ENCODE results near the gene ADCY7. TPM values are rescaled to one million over a fixed set of nuclear protein-coding genes. Genes with fewer than 3 reads are reported as not detected.

ADCY7 gene
- total RNA-seq, 6 experiments from 2014 or later: 32.7 to 48.1 (median 41.9) TPM

DNA sequence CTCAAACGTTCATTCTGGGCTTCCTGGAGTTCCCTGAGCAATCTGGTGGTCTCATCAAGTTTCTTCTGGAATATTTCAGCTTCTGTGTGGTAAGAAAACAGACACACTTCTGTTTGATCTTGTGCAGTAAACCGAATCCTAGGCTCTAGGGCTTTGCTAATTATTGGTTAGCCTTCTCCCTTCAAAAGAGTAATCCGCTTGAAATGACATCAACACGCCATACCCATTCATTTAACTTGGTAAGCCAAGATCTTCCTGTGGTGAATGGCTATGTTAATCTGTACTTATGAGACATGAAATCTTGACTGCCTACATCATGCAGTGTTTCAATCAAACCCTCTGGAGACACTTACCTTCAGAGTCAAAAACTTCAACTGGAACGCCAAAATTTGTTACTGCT is 54.0 kb downstream of the ADCY7 start:
- TF ChIP-seq, protein P1, sequence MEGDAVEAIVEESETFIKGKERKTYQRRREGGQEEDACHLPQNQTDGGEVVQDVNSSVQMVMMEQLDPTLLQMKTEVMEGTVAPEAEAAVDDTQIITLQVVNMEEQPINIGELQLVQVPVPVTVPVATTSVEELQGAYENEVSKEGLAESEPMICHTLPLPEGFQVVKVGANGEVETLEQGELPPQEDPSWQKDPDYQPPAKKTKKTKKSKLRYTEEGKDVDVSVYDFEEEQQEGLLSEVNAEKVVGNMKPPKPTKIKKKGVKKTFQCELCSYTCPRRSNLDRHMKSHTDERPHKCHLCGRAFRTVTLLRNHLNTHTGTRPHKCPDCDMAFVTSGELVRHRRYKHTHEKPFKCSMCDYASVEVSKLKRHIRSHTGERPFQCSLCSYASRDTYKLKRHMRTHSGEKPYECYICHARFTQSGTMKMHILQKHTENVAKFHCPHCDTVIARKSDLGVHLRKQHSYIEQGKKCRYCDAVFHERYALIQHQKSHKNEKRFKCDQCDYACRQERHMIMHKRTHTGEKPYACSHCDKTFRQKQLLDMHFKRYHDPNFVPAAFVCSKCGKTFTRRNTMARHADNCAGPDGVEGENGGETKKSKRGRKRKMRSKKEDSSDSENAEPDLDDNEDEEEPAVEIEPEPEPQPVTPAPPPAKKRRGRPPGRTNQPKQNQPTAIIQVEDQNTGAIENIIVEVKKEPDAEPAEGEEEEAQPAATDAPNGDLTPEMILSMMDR (IDR thresholded peaks at IDR 0.05): no peak
- Mint-ChIP-seq H3K36me3 (ENCODE audit: low read depth) (peaks cover 21% of the 10 kb centered on the region), H3K27ac (no peak overlapping the region), H3K9me3 (no peaks in the 10 kb centered on the region), H3K27me3 (ENCODE audit: insufficient read depth) (no peaks in the 10 kb centered on the region; the same call in 1 of the 2 replicates), H3K4me3 (no peak overlapping the region), H3K4me1 (ENCODE audit: low read depth) (peaks cover 18% of the 10 kb centered on the region)
- no peak for DNase-seq

DNA sequence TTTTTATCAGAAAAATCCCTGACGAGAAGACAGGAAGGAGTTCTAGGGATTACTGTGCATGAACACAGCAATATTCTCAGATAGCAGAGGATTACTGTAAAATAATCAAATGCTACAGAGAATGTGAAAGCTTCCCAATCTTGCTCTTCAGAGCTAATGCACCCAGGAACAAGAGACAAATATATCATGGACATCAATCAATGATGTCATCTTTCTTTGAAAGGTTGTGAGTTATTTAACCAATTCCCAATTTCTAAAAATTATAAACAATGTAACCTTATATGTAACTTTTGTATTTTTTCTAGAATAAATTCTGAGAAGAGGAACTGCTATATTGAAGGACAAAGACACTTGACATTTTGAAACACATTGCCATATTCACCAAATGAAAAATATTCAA is 56.0 kb downstream of the ADCY7 start:
- Mint-ChIP-seq H3K4me3 (no peak overlapping the region), H3K9me3 (no peaks in the 10 kb centered on the region), H3K27me3 (ENCODE audit: insufficient read depth) (no peaks in the 10 kb centered on the region; the same call in 1 of the 2 replicates), H3K27ac (no peak overlapping the region), H3K4me1 (ENCODE audit: low read depth) (peaks cover 18% of the 10 kb centered on the region), H3K36me3 (ENCODE audit: low read depth) (peaks cover 21% of the 10 kb centered on the region)
- DNase-seq: no peak
- TF ChIP-seq, protein P1 (IDR thresholded peaks at IDR 0.05): no peak

DNA sequence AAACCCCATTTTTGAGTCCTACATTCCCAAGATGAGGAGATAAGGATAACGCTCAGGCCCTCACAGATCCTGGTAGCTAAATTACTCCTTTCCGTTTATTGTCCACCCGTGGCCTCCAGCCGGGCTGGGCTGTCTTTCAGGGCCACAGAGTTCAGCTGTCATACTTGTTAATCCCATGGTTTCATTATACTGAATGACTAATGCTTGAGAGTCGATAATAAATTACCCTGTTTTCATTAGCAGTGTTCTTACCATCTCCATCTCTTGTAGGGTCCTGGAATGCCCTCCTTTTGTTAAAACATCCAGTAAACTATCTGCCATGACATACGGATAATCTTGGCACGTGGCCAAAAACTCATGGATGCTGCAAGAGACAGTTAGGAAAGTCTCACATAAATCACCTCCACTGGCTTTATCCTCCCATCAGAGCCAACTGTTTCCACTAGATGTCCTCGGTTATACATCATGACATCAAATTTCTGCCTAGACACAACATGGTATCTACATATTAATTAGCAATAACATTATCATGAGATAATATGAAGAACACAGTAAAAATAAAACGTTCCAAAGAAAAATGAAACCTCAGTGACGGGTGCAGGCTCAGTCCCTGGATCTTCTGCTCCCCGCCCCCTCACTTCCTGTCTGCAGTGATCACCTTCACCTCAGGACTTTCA is 57.1 kb downstream of the ADCY7 start:
- Mint-ChIP-seq H3K4me1 (ENCODE audit: low read depth) (peaks cover 18% of the 10 kb centered on the region), H3K4me3 (peak overlapping the region; percentile 4; the same call in 1 of the 2 replicates), H3K27me3 (ENCODE audit: insufficient read depth) (no peaks in the 10 kb centered on the region; the same call in none of the 2 replicates), H3K9me3 (no peaks in the 10 kb centered on the region), H3K36me3 (ENCODE audit: low read depth) (peaks cover 20% of the 10 kb centered on the region), H3K27ac (peak overlapping the region; percentile 76)
- TF ChIP-seq, protein P1 (IDR thresholded peaks at IDR 0.05): peak; percentile 65
- peak; percentile 60 for DNase-seq

DNA sequence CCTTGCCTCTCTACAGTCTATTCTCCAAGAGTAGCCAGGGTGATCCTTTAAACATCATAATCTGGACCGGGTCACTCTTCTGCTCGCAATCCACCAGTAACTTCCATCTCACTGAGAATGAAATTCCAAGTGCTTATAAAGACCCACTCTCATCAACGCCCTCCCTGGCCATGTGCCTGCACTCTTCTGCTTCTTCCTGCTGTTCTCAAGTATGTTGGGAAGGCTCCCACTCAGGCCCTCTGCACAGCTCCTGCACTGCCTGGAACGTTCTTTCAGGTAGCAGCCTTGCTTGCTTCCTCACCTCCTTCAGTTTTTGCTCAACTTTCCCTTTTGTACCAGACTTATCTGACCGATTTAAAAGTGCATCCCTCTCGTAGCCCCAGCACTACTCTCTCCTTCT is 58.0 kb downstream of the ADCY7 start:
- no peak overlapping the region for H3K27ac Mint-ChIP-seq
- no peaks in the 10 kb centered on the region; the same call in none of the 2 replicates for H3K27me3 Mint-ChIP-seq (ENCODE audit: insufficient read depth)
- peaks cover 18% of the 10 kb centered on the region for H3K36me3 Mint-ChIP-seq (ENCODE audit: low read depth)
- H3K4me3 Mint-ChIP-seq: no peak overlapping the region
- H3K9me3 Mint-ChIP-seq: no peaks in the 10 kb centered on the region
- peaks cover 18% of the 10 kb centered on the region for H3K4me1 Mint-ChIP-seq (ENCODE audit: low read depth)
- no peak for DNase-seq
- TF ChIP-seq, protein P1 (IDR thresholded peaks at IDR 0.05): no peak

DNA sequence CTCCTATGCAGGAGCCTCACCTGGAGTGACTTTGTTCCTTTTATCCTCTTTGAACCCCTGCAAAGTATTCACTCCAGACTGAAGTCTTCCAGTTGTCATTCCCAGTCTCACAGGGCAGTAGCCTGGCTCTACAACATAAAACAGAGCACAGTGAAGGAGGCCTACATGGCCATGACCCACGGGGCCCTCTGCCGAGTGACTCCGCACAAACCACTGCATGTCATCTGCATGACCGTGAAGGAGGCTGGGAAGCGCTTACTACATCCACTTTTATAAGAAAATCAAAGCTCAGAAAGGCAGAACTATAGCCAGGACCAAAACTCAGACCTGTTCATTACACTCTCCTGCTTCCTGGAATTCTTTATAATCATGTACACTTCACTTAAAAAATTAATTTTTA is 59.9 kb downstream of the ADCY7 start:
- no peaks in the 10 kb centered on the region; the same call in none of the 2 replicates for H3K27me3 Mint-ChIP-seq (ENCODE audit: insufficient read depth)

More for the DNA sequence above, 59.9 kb downstream of the ADCY7 start:
- DNase-seq: no peak
- no peak overlapping the region for H3K27ac Mint-ChIP-seq
- no peaks in the 10 kb centered on the region for H3K9me3 Mint-ChIP-seq
- H3K4me3 Mint-ChIP-seq: no peak overlapping the region
- H3K36me3 Mint-ChIP-seq (ENCODE audit: low read depth): peaks cover 13% of the 10 kb centered on the region
- peaks cover 18% of the 10 kb centered on the region for H3K4me1 Mint-ChIP-seq (ENCODE audit: low read depth)
- TF ChIP-seq, protein P1 (IDR thresholded peaks at IDR 0.05): no peak

All from HFFc6 (cell line).